PFSK-1 (cell line): ENCODE data around the gene CACNB2.

Source experiments
- FOXP2 ChIP-seq: optimal IDR thresholded peaks from 2 replicates; pipeline ENCODE3; 2011; ENCODE audit warnings: borderline replicate concordance, control low read depth, inconsistent platforms; ENCODE audit not compliant: insufficient read depth; ENCODE audit errors: extremely low read length, extremely low read depth
- POLR2AphosphoS5 ChIP-seq: IDR thresholded peaks from 2 replicates; pipeline ENCODE4 v1.6.1; 2012; ENCODE audit warnings: low read depth, mild to moderate bottlenecking, control low read depth, low read length, moderate library complexity
- REST ChIP-seq, 2 experiments: IDR thresholded peaks; 2 replicates each; pipeline versions ENCODE4 v1.6.1 to v1.8.0; 2011 to 2012; ENCODE audit warnings: low read depth in 2 of 2, low read length in 2 of 2, control low read depth in 1 of 2, inconsistent platforms in 1 of 2, mild to moderate bottlenecking in 1 of 2, moderate library complexity in 1 of 2; ENCODE audit not compliant: insufficient read depth in 1 of 2
- SIN3A ChIP-seq: IDR thresholded peaks from 2 replicates; pipeline ENCODE4 v1.6.1; 2012; ENCODE audit warnings: mild to moderate bottlenecking, low read length, moderate library complexity, borderline replicate concordance; ENCODE audit not compliant: insufficient read depth
- TAF1 ChIP-seq: IDR thresholded peaks from 2 replicates; pipeline ENCODE4 v1.6.1; 2012; ENCODE audit warnings: low read length, control low read depth, borderline replicate concordance; ENCODE audit not compliant: insufficient read depth

CACNB2 gene

DNA sequence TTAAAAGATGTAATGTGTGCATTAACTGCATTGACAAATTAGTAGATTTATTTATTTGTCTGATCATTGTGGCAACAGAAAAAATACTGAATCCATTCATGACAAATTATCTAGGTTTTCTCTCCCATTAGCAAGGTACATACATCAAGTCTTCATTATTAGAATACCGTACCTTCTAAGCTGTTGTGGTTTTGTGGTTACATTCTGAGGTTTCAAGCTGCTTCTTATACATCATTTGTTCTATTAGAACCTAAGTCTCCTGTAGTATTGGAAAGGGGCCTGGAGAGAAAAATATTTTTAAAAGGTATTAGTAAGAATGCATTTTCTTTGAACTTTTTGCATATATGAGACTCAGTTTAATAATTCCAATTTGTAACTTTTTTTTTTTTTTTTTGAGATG, 26.3 kb upstream of the CACNB2 start:
- TF ChIP-seq SIN3A (no peak), POLR2AphosphoS5 (no peak), TAF1 (no peak), FOXP2 (no peak), REST (IDR thresholded peaks at IDR 0.05; ENCODE audit: insufficient read depth in 1 of 2, low read depth in 2 of 2, low read length in 2 of 2) (no peak)

DNA sequence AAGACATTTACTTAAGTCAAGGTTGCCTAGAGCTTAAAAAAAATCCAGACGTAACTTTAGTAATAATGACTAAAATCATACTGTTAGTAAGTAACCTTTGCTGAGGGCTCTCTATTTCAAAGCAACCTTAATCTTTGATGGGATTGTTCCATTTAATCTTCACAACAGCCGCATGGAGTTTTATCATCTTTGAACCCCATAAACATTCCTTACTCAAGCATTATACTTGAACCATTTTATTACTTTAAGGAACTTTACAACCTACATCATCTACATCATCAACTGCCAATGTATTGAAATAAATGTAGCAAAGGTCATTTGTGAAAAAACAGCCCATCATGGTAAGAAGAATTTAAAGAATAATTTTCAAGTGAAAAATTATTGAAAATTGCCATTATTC, 22.9 kb upstream of the CACNB2 start:
- TF ChIP-seq SIN3A (no peak), TAF1 (no peak), REST (IDR thresholded peaks at IDR 0.05; ENCODE audit: insufficient read depth in 1 of 2, low read depth in 2 of 2, low read length in 2 of 2) (no peak), POLR2AphosphoS5 (no peak), FOXP2 (no peak)

DNA sequence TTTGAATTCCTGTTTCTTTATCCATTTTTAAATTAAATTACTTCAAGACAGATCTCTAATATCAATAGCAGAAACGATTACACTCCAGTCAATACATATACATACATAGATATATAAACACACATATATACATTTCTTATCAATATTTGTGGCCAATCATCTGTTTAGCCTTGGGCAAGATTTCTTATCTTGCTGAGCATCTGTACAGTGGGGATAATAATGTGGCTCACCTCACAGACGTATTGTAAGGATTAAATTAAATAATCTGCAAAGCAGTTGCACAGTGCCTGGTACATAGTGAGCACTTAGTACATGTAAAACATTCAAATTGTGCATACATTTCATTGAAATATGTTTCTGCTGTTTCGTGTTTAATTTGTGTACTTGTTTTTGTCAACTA, 17.5 kb upstream of the CACNB2 start:
- TF ChIP-seq POLR2AphosphoS5 (no peak), SIN3A (no peak), FOXP2 (no peak), TAF1 (no peak), REST (IDR thresholded peaks at IDR 0.05; ENCODE audit: insufficient read depth in 1 of 2, low read depth in 2 of 2, low read length in 2 of 2) (no peak)

- TF ChIP-seq SIN3A (no peak), REST (IDR thresholded peaks at IDR 0.05; ENCODE audit: insufficient read depth in 1 of 2, low read depth in 2 of 2, low read length in 2 of 2) (no peak), POLR2AphosphoS5 (no peak), FOXP2 (no peak), TAF1 (no peak)
Measured at GRCh38 chr10:18133046-18133445, 7.2 kb upstream of the CACNB2 start.

- TF ChIP-seq SIN3A (no peak), TAF1 (no peak), FOXP2 (no peak), REST (IDR thresholded peaks at IDR 0.05; ENCODE audit: insufficient read depth in 1 of 2, low read depth in 2 of 2, low read length in 2 of 2) (no peak), POLR2AphosphoS5 (no peak)
Measured at GRCh38 chr10:18134509-18134908, 5.7 kb upstream of the CACNB2 start.
